Adrenal gland (tissue), 5 donors: ENCODE measurements around the gene ZNF740.

Source experiments
- POLR2A ChIP-seq, 2 donors: fragments of 450-650 bp; IDR thresholded peaks; one replicate each; pipeline ENCODE4 v1.6.1; 2017; ENCODE audit warnings: antibody characterized with exemption in 2 of 2, mild to moderate bottlenecking in 2 of 2, moderate library complexity in 1 of 2
- TF ChIP-seq, protein P1 (sequence below), 6 experiments: fragments of 450-650 bp in 4 of 6; fragments of 200-600 bp in 2 of 6; sonication (generic) in 1 of 6; IDR thresholded peaks; 1 replicate in 5 of 6; 2 replicates in 1 of 6; pipeline versions ENCODE4 v1.5.1 to v1.8.0; 2016 to 2021; ENCODE audit warnings: antibody characterized with exemption in 6 of 6, mild to moderate bottlenecking in 2 of 6, moderate library complexity in 1 of 6
- donor health status: DM: no; HTN: no; CAD: no.

DNA sequence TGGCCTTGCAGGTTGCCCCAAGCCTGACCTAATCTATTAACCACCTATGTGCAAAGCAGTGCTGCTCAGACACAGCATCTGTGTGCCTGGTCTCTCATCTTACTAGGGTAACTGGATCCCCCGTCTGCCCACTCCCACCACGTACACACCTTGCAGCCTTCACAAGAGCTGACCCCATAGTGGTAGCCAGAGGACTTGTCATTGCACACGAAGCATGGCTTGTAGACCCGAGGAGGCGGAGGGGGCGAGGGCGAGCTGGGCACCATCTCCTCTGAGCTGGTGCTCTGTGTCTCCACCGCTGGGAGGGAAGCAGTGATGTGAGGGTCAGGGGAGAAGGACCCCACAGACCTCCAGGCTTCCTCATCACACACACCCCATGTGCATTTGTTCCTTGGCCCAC lies 35.0 kb downstream of the ZNF740 start:
- TF ChIP-seq POLR2A (IDR thresholded peaks at IDR 0.05) = no peak
- TF ChIP-seq, protein P1, sequence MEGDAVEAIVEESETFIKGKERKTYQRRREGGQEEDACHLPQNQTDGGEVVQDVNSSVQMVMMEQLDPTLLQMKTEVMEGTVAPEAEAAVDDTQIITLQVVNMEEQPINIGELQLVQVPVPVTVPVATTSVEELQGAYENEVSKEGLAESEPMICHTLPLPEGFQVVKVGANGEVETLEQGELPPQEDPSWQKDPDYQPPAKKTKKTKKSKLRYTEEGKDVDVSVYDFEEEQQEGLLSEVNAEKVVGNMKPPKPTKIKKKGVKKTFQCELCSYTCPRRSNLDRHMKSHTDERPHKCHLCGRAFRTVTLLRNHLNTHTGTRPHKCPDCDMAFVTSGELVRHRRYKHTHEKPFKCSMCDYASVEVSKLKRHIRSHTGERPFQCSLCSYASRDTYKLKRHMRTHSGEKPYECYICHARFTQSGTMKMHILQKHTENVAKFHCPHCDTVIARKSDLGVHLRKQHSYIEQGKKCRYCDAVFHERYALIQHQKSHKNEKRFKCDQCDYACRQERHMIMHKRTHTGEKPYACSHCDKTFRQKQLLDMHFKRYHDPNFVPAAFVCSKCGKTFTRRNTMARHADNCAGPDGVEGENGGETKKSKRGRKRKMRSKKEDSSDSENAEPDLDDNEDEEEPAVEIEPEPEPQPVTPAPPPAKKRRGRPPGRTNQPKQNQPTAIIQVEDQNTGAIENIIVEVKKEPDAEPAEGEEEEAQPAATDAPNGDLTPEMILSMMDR (IDR thresholded peaks at IDR 0.05) = no peak
